Cerebellar nuclear complex (tissue), 1 donor: Measurements from ENCODE around the gene FAM53B.

ENCODE experiments used
- DNase-seq, 2 experiments: peaks; one replicate each; lab custom pipeline; 2025; lab: John Stamatoyannopoulos, UW

FAM53B gene

GRCh38 chr10:124647421-124648130, 96.6 kb downstream of the FAM53B start:
- no peak for DNase-seq

- DNase-seq: no peak
Measured at GRCh38 chr10:124646483-124647352, 97.5 kb downstream of the FAM53B start.

- no peak for DNase-seq
Measured at GRCh38 chr10:124645467-124646095, 98.6 kb downstream of the FAM53B start.

GRCh38 chr10:124644771-124645415, 99.3 kb downstream of the FAM53B start:
- no peak for DNase-seq

GRCh38 chr10:124644236-124644635, 99.9 kb downstream of the FAM53B start:
- no peak for DNase-seq

- no peak for DNase-seq
Measured at GRCh38 chr10:124643330-124644009, 100.7 kb downstream of the FAM53B start.

- DNase-seq: peak in 1 of 2 experiments; percentile 19
Measured at GRCh38 chr10:124642088-124642710, 102.0 kb downstream of the FAM53B start.

- DNase-seq: no peak
Measured at GRCh38 chr10:124641282-124642087, 102.7 kb downstream of the FAM53B start.

GRCh38 chr10:124640538-124641231, 103.5 kb downstream of the FAM53B start:
- no peak for DNase-seq

- peak in 1 of 2 experiments; percentile 19 for DNase-seq
Measured at GRCh38 chr10:124640056-124640455, 104.1 kb downstream of the FAM53B start.

- DNase-seq: no peak
Measured at GRCh38 chr10:124639646-124640045, 104.5 kb downstream of the FAM53B start.

GRCh38 chr10:124639206-124639605, 105.0 kb downstream of the FAM53B start:
- DNase-seq: no peak

GRCh38 chr10:124637746-124638145, 106.4 kb downstream of the FAM53B start:
- no peak for DNase-seq

GRCh38 chr10:124637091-124637700, 107.0 kb downstream of the FAM53B start:
- no peak for DNase-seq

- DNase-seq: no peak
Measured at GRCh38 chr10:124636271-124636995, 107.7 kb downstream of the FAM53B start.

- no peak for DNase-seq
Measured at GRCh38 chr10:124632566-124632965, 111.6 kb downstream of the FAM53B start.

- peak; percentile 58 to 72 for DNase-seq
Measured at GRCh38 chr10:124632064-124632531, 112.1 kb downstream of the FAM53B start.

GRCh38 chr10:124630551-124630950, 113.6 kb downstream of the FAM53B start:
- peak; percentile 49 to 95 for DNase-seq
